ENCODE measurements around the gene PDZD4. TPM values are rescaled to one million over a fixed set of nuclear protein-coding genes. Genes with fewer than 3 reads are reported as not detected.

PDZD4 gene
- total RNA-seq, 1 donor from 2014 or later = 9.9 TPM

- Histone ChIP-seq H3K4me1 (ENCODE audit: insufficient read depth, low read length) (no peaks in the 10 kb centered on the region), H3K27ac (ENCODE audit: low read depth, low read length) (no peak overlapping the region), H3K27me3 (ENCODE audit: insufficient read depth, low read length) (peaks cover 6% of the 10 kb centered on the region), H2AFZ (ENCODE audit: low read depth, low read length) (no peak overlapping the region), H3K79me2 (ENCODE audit: insufficient read depth, low read length) (no peaks in the 10 kb centered on the region), H3K36me3 (ENCODE audit: insufficient read depth, low read length) (no peaks in the 10 kb centered on the region), H3K9ac (ENCODE audit: low read length) (no peak overlapping the region), H4K20me1 (ENCODE audit: insufficient read depth, low read length) (no peaks in the 10 kb centered on the region), H3K9me3 (ENCODE audit: insufficient read depth, low read depth, low read length) (no peaks in the 10 kb centered on the region), H3K4me3 (ENCODE audit: insufficient read depth, low read depth, low read length) (no peak overlapping the region), H3K4me2 (ENCODE audit: low read length) (no peak overlapping the region)
- FAIRE-seq = no peak
- Mint-ChIP-seq H3K27me3 (ENCODE audit: low read depth, unreplicated experiment) (no peaks in the 10 kb centered on the region), H3K36me3 (ENCODE audit: low read depth, unreplicated experiment) (peaks cover 6% of the 10 kb centered on the region), H3K4me3 (ENCODE audit: unreplicated experiment) (no peak overlapping the region), H3K9me3 (ENCODE audit: unreplicated experiment) (no peaks in the 10 kb centered on the region), H3K27ac (ENCODE audit: unreplicated experiment) (no peak overlapping the region), H3K4me1 (ENCODE audit: low read depth, unreplicated experiment) (peaks cover 23% of the 10 kb centered on the region)
- DNase-seq (ENCODE audit: low read depth) = no peak
- TF ChIP-seq EZH2 (IDR thresholded peaks at IDR 0.05; ENCODE audit: insufficient read depth, low read length) = no peak
- TF ChIP-seq CTCF (IDR thresholded peaks at IDR 0.05; ENCODE audit: insufficient read depth, low read depth, low read length) = no peak
Observed at GRCh38 chrX:153873282-153874084, 43.1 kb upstream of the PDZD4 start.

- no peak for DNase-seq (ENCODE audit: low read depth)
- peaks cover 2% of the 10 kb centered on the region for H3K27me3 ChIP-seq (ENCODE audit: insufficient read depth, low read length)
- Mint-ChIP-seq H3K4me3 (ENCODE audit: unreplicated experiment) (no peak overlapping the region), H3K27ac (ENCODE audit: unreplicated experiment) (no peak overlapping the region), H3K4me1 (ENCODE audit: low read depth, unreplicated experiment) (peaks cover 17% of the 10 kb centered on the region), H3K36me3 (ENCODE audit: low read depth, unreplicated experiment) (peaks cover 6% of the 10 kb centered on the region), H3K9me3 (ENCODE audit: unreplicated experiment) (no peaks in the 10 kb centered on the region), H3K27me3 (ENCODE audit: low read depth, unreplicated experiment) (no peaks in the 10 kb centered on the region)
- H3K4me3 ChIP-seq (ENCODE audit: insufficient read depth, low read depth, low read length) = no peak overlapping the region
- no peaks in the 10 kb centered on the region for H3K9me3 ChIP-seq (ENCODE audit: insufficient read depth, low read depth, low read length)
- TF ChIP-seq CTCF (IDR thresholded peaks at IDR 0.05; ENCODE audit: insufficient read depth, low read depth, low read length) (no peak), EZH2 (IDR thresholded peaks at IDR 0.05; ENCODE audit: insufficient read depth, low read length) (no peak)
- H2AFZ ChIP-seq (ENCODE audit: low read depth, low read length) = no peak overlapping the region
- H3K9ac ChIP-seq (ENCODE audit: low read length) = no peak overlapping the region
- H3K36me3 ChIP-seq (ENCODE audit: insufficient read depth, low read length) = no peaks in the 10 kb centered on the region
- no peaks in the 10 kb centered on the region for H3K79me2 ChIP-seq (ENCODE audit: insufficient read depth, low read length)
- no peak overlapping the region for H3K4me2 ChIP-seq (ENCODE audit: low read length)
- no peak for FAIRE-seq
- H3K27ac ChIP-seq (ENCODE audit: low read depth, low read length) = no peak overlapping the region
- H4K20me1 ChIP-seq (ENCODE audit: insufficient read depth, low read length) = no peaks in the 10 kb centered on the region
- no peaks in the 10 kb centered on the region for H3K4me1 ChIP-seq (ENCODE audit: insufficient read depth, low read length)
Observed at GRCh38 chrX:153871946-153872878, 41.9 kb upstream of the PDZD4 start.
